CD4-positive, alpha-beta T cell (primary cell): Measurements from ENCODE around the gene C1orf105. TPM values are rescaled to one million over a fixed set of nuclear protein-coding genes. Genes with fewer than 3 reads are reported as not detected.

ENCODE experiments used
- ATAC-seq: fragments of 200-7000 bp; cut with Tn5 transposase; one replicate; pipeline ENCODE4 v1.10.0; 2022; ENCODE audit warnings: mild to moderate bottlenecking; ENCODE audit not compliant: poor library complexity
- CTCF ChIA-PET: fragments of 350-600 bp; sonication (Branson Sonifier 250); formaldehyde crosslinking; loops from one replicate; lab custom pipeline; 2021; ENCODE audit warnings: antibody characterized with exemption, inconsistent platforms; lab: Charles Lee
- POLR2A ChIA-PET: fragments of 350-600 bp; sonication (Branson Sonifier 250); formaldehyde crosslinking; loops from one replicate; lab custom pipeline; 2021; ENCODE audit warnings: antibody characterized with exemption, inconsistent platforms; lab: Charles Lee
- DNase-seq, 14 experiments: peaks; one replicate each; pipeline ENCODE4 v3.0.0-alpha.2; 2013 to 2020; ENCODE audit warnings: mixed read lengths in 2 of 14
- H3K27ac ChIP-seq, 2 donors: one replicate each; pipeline versions ENCODE4 v1.5.1 to v1.7.0; 2013; ENCODE audit warnings: low read length in 2 of 2, low read depth in 1 of 2, mild to moderate bottlenecking in 1 of 2
- H3K27me3 ChIP-seq, 2 experiments: 1 replicate in 1 of 2; 2 replicates in 1 of 2; pipeline versions ENCODE4 v1.6.1 to v1.7.0; 2013; ENCODE audit warnings: low read length in 2 of 2, control low read depth in 1 of 2, mild to moderate bottlenecking in 1 of 2, moderate library complexity in 1 of 2; ENCODE audit not compliant: insufficient read depth in 2 of 2, control insufficient read depth in 1 of 2
- H3K36me3 ChIP-seq: one replicate; pipeline ENCODE4 v1.6.1; 2013; ENCODE audit warnings: low read length, control low read depth; ENCODE audit not compliant: insufficient read depth
- H3K4me1 ChIP-seq: one replicate; pipeline ENCODE4 v1.6.1; 2013; ENCODE audit warnings: low read length, control low read depth; ENCODE audit not compliant: insufficient read depth
- H3K4me3 ChIP-seq: one replicate; pipeline ENCODE4 v1.5.1; 2013; ENCODE audit warnings: mild to moderate bottlenecking, low read length, moderate library complexity
- H3K9me3 ChIP-seq, 2 experiments: 1 replicate in 1 of 2; 2 replicates in 1 of 2; pipeline versions ENCODE4 v1.6.1 to v1.7.0; 2013; ENCODE audit warnings: low read length in 2 of 2, mild to moderate bottlenecking in 2 of 2, control low read depth in 1 of 2, moderate library complexity in 1 of 2; ENCODE audit not compliant: control insufficient read depth in 1 of 2, insufficient read depth in 1 of 2
- H3K27ac Mint-ChIP-seq: one replicate; pipeline ENCODE4 v1.8.0; 2020; ENCODE audit warnings: mixed read lengths
- H3K27me3 Mint-ChIP-seq: one replicate; pipeline ENCODE4 v1.8.0; 2021; ENCODE audit warnings: mixed read lengths
- H3K36me3 Mint-ChIP-seq: one replicate; pipeline ENCODE4 v1.8.0; 2021; ENCODE audit warnings: low read depth, mixed read lengths
- H3K4me1 Mint-ChIP-seq: one replicate; pipeline ENCODE4 v1.8.0; 2021; ENCODE audit warnings: low read depth, mixed read lengths
- H3K4me3 Mint-ChIP-seq: one replicate; pipeline ENCODE4 v1.8.0; 2020; ENCODE audit warnings: mild to moderate bottlenecking, mixed read lengths
- H3K9me3 Mint-ChIP-seq: one replicate; pipeline ENCODE4 v1.8.0; 2020; ENCODE audit warnings: mixed read lengths
- intact Hi-C, 2 experiments: fragments of 100-400 bp; cut with DNase I in 1 of 2; cut with micrococcal nuclease in 1 of 2; formaldehyde crosslinking; loops; one replicate each; pipeline versions ENCODE4 v1.15.1 to v1.9.0; 2023 to 2025; cut with DNase I, micrococcal nuclease
- total RNA-seq, 174 experiments: library from RNA in 2 of 174; stranded (reverse) in 2 of 174; gene quantifications; one replicate each; pipeline ENCODE4 v1.2.3 and lab custom pipeline; 2021 to 2026
- TF ChIP-seq, protein P1 (sequence below): fragments of 200-600 bp; IDR thresholded peaks from one replicate; pipeline ENCODE4 v1.8.0; 2022; ENCODE audit warnings: antibody characterized with exemption, mild to moderate bottlenecking

The C1orf105 gene
- total RNA-seq, 2 experiments from 2014 or later, result not detected

- no peak overlapping the region for H3K4me3 ChIP-seq
- ChIA-PET CTCF (interaction anchor here (1.0 to 1.9 kb wide), 2 partner anchors 10 to 14 kb away, joined by 3 to 11 read pairs; no protein-coding TSS in a partner anchor), POLR2A (no interaction called here)
- no peaks in the 10 kb centered on the region for H3K4me1 ChIP-seq
- no peaks in the 10 kb centered on the region for H3K9me3 Mint-ChIP-seq
- no peak overlapping the region for H3K27ac ChIP-seq
- intact Hi-C loops, result no loop called here
- H3K9me3 ChIP-seq, result no peaks in the 10 kb centered on the region
- H3K36me3 ChIP-seq, result no peaks in the 10 kb centered on the region
- no peak overlapping the region for H3K4me3 Mint-ChIP-seq
- no peaks in the 10 kb centered on the region for H3K27me3 ChIP-seq
- TF ChIP-seq, protein P1, sequence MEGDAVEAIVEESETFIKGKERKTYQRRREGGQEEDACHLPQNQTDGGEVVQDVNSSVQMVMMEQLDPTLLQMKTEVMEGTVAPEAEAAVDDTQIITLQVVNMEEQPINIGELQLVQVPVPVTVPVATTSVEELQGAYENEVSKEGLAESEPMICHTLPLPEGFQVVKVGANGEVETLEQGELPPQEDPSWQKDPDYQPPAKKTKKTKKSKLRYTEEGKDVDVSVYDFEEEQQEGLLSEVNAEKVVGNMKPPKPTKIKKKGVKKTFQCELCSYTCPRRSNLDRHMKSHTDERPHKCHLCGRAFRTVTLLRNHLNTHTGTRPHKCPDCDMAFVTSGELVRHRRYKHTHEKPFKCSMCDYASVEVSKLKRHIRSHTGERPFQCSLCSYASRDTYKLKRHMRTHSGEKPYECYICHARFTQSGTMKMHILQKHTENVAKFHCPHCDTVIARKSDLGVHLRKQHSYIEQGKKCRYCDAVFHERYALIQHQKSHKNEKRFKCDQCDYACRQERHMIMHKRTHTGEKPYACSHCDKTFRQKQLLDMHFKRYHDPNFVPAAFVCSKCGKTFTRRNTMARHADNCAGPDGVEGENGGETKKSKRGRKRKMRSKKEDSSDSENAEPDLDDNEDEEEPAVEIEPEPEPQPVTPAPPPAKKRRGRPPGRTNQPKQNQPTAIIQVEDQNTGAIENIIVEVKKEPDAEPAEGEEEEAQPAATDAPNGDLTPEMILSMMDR, result no peak
- H3K4me1 Mint-ChIP-seq, result no peaks in the 10 kb centered on the region
- DNase-seq, result no peak
- no peaks in the 10 kb centered on the region for H3K36me3 Mint-ChIP-seq
- H3K27me3 Mint-ChIP-seq, result no peaks in the 10 kb centered on the region
- H3K27ac Mint-ChIP-seq, result no peak overlapping the region
- no peak for ATAC-seq
Measured at GRCh38 chr1:172460177-172460576, 39.7 kb downstream of the C1orf105 start.

DNA sequence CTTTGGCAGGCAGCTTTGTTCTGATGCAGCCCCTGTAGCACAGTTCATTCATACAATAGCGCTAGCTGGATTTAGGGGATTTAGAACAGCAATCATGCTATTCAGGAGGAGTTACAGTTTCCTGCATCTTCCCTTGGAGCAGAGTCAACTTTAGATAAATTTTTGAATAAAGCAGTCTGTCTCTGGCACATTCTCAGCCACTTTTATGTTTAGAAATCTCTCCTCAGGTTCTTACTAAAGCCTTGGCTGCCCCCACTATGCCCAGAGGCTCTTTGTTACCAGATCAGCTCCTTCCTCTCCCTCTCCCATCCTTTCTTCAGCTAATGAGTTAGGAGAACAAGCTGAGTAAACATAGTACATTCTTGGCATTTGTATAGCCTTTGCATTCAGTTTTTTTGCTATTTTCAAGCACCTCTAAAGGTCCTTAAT, 40.4 kb downstream of the C1orf105 start:
- H3K4me1 ChIP-seq, result no peaks in the 10 kb centered on the region
- ChIA-PET POLR2A (interaction anchor here (0.6 kb wide), 1 partner anchor 28 kb away, joined by 3 read pairs; no protein-coding TSS in a partner anchor), CTCF (interaction anchor here (1.0 to 1.9 kb wide), 2 partner anchors 11 to 13 kb away, joined by 3 to 11 read pairs; no protein-coding TSS in a partner anchor)
- H3K4me3 ChIP-seq, result no peak overlapping the region
- no peaks in the 10 kb centered on the region for H3K9me3 ChIP-seq
- no peaks in the 10 kb centered on the region for H3K36me3 ChIP-seq
- Mint-ChIP-seq H3K4me1 (no peaks in the 10 kb centered on the region), H3K4me3 (no peak overlapping the region), H3K27me3 (no peaks in the 10 kb centered on the region), H3K9me3 (no peaks in the 10 kb centered on the region), H3K27ac (no peak overlapping the region), H3K36me3 (no peaks in the 10 kb centered on the region)
- no peak overlapping the region for H3K27ac ChIP-seq
- ATAC-seq, result no peak
- TF ChIP-seq, protein P1, result no peak
- intact Hi-C loops, result no loop called here
- no peaks in the 10 kb centered on the region for H3K27me3 ChIP-seq
- DNase-seq, result no peak

- POLR2A ChIA-PET, result no interaction called here
- intact Hi-C loops, result no loop called here
- no peak overlapping the region for H3K27ac Mint-ChIP-seq
- Histone ChIP-seq H3K4me1 (no peaks in the 10 kb centered on the region), H3K36me3 (no peaks in the 10 kb centered on the region), H3K27ac (no peak overlapping the region), H3K4me3 (no peak overlapping the region), H3K9me3 (no peaks in the 10 kb centered on the region), H3K27me3 (no peaks in the 10 kb centered on the region)
- no peaks in the 10 kb centered on the region for H3K36me3 Mint-ChIP-seq
- DNase-seq (no peak), ATAC-seq (no peak)
- H3K4me1 Mint-ChIP-seq, result no peaks in the 10 kb centered on the region
- CTCF ChIA-PET, result no interaction called here
- H3K27me3 Mint-ChIP-seq, result no peaks in the 10 kb centered on the region
- no peak overlapping the region for H3K4me3 Mint-ChIP-seq
- TF ChIP-seq, protein P1, result no peak
- no peaks in the 10 kb centered on the region for H3K9me3 Mint-ChIP-seq
Measured at GRCh38 chr1:172465617-172466016, 45.1 kb downstream of the C1orf105 start.
